SHP77 treated with DMSO at 0.1 percent for 48 hours (cell line): ENCODE results near the gene ADGRA1.
"Not testable (repeated sequence)": the region's sequence is repeated elsewhere in the genome, so short reads cannot be mapped to it uniquely, and the experiment has no call there.

Experiments
- DNase-seq: peaks from one replicate; lab custom pipeline; 2025; lab: John Stamatoyannopoulos, UW

Gene ADGRA1, protein sequence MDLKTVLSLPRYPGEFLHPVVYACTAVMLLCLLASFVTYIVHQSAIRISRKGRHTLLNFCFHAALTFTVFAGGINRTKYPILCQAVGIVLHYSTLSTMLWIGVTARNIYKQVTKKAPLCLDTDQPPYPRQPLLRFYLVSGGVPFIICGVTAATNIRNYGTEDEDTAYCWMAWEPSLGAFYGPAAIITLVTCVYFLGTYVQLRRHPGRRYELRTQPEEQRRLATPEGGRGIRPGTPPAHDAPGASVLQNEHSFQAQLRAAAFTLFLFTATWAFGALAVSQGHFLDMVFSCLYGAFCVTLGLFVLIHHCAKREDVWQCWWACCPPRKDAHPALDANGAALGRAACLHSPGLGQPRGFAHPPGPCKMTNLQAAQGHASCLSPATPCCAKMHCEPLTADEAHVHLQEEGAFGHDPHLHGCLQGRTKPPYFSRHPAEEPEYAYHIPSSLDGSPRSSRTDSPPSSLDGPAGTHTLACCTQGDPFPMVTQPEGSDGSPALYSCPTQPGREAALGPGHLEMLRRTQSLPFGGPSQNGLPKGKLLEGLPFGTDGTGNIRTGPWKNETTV

GRCh38 chr10:133087679-133088178 is at the start of gene ADGRA1:
TSS of gene ADGRA1 (plus strand) at chr10:133087924. CDS start at chr10:133088910, 986 bp downstream.
- no peak for DNase-seq

DNA sequence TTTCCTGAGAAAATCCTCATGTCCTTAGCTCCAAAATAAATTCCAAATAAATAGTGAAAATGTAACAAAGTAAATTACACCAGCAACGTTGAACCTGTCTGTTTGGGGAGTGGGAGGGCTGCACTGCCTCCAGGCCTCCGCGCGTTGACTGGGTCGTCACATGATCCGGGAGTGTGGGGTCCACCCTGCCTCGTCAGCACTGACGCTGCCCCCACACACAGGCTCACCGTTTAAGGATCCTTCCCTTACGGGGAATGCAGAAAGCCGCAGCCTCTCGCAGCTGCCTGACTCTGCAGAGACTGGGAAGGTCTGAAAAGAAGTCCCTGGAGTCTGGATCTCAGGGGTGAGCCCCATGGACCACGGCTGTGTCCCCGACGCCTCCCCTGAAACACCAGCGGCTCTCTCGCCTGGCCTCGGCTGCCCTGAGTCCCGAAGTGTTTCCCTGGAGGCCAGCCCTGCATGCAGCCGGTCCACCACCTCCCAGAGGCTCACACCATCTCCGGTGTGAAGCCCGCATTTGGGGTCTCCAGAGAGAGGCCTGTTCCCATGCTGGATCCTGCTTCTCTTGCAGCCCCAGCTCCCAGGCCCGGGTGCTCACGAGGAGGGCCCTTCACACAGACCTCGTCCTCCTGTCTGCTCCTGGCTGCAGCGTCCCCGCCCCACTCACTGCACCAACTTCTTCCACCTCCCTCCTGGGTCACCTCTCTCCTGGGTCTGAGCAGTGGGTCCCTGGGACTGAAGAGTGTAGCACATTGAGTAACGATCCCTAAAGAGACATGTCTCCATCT is 49.5 kb upstream of the ADGRA1 start:
- DNase-seq, result no peak

DNA sequence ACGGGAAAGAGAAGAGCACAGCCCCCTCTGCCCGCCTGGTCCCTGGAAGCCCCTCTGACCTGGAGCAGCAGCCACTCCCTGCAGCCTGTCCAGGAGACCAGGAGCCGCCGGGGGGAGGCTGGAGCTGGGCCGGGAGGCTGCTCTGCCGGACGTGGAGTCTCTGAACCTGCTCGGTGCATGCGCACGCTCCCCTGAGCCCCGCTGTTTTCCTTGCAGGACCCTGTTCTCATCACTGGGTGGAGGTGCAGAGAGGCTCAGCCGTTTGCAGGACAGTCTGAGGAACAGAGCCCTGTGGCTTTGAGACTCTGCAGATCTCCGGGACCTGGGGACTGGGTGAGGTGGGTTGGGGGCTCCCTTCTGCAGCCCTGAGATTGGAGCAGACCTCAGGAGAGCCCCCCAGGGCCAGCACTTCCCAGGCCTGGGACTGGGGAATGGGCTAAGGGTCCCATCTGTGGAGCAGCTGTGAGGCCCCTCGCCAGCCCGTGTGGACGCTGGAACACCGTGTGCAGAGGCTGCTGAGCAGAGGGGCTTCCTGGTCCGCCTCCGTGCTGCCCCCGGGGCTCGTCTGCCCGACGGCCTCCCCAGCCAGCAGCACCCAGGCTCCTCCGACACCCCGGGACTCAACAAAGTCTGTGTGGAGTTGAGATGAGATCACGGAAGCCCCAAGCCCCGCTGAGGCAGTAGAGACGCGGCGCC is 48.5 kb upstream of the ADGRA1 start:
- no peak for DNase-seq

DNA sequence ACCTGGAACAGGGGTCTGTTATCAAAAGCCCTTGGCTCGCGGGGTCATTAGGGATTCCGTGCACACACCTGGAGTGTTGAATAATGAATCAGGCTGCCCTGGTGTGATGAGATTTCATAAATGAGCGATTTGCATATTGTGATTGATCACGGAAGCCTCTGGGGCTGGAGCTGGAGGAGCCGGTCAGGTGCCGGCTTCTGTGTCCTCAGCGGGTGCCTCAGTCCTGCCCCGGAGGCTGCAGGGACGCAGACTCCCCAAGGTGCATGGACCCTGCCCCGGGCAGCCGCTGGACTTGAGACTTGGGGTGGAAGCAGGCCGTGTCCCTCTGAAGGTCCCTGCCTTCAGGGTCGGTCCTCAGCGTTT is 47.9 kb upstream of the ADGRA1 start:
- no peak for DNase-seq

DNA sequence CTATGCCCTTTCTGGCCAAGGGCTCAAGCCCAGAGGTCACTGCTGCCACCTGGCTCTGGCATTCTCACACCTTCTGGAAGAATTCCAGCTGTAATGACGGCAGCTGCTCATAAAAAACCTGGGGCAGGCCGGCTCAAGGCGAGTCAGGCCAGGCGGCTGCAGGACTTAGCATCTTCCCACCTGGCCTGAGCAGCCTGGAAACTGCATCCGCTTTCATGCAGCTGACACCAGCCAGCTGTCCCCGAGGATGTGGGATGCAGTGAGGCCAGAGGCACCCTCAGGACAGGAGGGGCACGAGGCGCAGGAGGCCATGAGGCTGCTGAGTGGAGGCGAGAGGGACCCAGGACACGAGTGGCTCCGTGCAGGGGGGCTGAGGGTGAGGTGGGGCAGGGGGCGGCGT is 47.5 kb upstream of the ADGRA1 start:
- no peak for DNase-seq

DNA sequence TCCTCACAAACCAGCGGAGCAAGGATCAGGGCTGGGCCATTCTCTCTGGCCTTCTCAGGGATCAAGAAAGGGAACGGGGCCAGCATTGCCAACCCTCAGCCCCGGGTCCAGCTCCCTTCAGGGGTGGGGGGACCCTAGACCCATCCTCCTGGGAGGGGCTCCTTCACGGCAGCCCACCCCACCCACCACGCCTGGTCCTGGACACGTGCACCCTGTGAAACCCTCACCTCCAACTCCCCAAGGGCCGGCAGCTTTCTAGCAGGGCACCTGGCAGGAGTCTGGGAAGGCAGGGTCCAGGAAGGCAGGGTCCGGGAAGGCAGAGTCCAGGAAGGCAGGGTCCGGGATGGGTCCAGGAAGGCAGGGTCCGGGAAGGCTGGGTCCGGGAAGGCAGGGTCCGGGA is 46.6 kb upstream of the ADGRA1 start:
- DNase-seq, result no peak

GRCh38 chr10:133042061-133042460 is 45.7 kb upstream of the ADGRA1 start:
- no peak for DNase-seq

DNA sequence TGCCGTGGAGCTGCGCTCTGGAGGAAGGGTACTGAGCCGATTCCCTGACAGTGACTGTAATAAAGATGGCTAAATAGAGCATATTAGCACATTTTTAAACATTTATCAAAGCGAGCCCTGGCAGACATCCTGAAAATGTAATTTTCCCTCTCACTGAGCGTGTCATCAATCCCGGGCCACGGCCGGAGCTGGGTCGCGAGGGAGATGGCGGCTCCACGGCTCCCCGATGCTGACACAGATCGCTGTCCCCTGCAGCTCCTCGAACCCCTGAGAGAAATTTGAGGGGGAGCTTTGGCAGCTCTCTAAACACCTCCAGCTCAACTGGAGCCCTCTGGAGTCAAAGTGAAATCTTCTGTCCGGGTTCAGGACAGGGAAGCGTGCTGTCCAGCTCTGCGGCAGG is 44.9 kb upstream of the ADGRA1 start:
- no peak for DNase-seq

DNA sequence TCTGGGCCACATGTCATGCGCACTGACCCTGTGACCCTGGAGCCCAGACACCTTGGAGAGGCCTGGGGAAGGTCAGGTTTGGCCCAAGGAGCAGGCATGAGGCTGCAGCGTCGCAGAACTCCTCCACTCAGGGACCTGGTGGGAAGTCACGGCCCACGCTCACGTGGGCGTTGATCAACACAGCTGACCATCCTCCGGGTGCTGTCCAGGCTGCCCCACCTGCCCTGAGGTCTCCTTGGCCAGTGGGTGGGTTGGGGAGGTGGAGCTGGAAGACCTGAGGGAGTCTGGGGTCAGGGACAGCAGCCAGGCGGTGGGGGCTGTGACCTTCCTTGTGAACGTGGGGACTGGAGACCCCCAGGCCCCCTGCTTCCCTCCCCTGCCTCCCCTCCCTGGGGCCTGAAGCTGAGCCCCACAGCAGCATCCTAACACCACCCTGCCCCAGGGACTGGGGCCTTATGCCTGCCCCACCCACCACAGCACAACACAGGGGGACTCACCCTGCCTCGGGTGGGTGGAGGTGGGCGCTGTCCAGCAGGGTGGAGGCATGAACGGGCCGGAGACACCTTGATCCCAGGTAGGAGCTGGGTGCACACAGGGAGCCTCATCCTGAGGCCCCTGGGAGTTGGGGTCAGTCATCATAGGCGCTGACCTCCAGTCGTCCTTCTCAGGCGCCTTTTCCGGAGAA is 44.0 kb upstream of the ADGRA1 start:
- no peak for DNase-seq

DNA sequence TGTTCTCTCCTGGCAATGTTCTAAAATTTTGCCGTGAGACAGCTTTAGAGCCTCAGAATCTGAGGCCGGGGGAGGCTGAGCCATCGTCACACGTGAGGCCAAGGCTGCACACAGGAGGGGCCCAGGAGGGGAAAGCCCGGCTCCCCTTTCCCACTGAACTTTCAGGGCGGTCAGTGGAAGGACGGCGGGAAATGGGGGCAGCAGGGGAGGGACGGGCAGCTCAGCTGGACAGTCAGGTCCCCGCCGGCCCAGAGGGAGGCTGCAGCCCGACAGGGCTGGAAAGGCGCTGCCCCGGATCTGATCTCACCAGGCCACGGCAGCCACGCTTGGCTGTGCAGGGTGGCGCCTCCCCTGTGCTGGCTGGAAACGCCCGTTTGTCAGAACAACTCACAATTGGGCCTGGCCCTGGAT is 43.3 kb upstream of the ADGRA1 start:
- no peak for DNase-seq

DNA sequence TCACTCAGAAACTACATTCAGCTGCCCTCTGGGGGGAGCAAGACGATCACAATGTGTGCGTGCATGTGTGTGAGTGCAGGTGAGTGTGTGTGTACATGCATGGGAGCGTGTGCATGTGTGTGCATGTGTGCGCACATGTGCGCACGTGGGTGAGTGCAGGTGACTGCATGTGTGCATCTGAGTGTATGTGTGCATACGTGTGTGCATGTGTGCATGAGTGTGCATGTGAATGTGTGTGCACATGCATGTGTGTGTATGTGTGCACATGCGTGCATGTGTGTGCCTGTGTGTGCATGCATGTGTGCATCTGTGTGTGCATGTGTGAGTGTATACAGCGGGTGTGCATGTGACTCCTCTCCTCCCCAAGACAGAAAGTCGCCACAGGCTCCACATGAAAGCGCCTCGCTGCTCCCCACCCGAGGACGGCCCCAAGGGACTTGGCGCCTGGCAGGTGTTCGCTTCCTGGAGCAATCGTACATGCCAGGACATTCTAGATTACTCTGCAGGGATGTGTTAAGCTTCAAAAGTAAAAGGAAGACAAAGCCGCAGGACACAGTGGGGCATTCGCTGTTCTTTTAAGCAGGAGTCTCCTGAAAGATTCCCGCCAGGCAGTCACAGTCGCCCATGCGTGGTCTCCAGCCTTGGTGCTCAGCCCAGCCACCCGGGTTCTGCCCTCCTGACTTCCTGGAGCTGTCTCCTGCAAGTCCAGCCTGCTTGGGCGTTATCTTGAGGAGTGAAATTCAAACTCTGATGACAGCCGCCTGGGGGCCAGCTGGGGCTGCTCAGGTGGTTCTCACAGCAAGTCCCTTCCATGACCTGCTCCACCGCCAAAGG is 42.0 kb upstream of the ADGRA1 start:
- DNase-seq, result no peak

DNA sequence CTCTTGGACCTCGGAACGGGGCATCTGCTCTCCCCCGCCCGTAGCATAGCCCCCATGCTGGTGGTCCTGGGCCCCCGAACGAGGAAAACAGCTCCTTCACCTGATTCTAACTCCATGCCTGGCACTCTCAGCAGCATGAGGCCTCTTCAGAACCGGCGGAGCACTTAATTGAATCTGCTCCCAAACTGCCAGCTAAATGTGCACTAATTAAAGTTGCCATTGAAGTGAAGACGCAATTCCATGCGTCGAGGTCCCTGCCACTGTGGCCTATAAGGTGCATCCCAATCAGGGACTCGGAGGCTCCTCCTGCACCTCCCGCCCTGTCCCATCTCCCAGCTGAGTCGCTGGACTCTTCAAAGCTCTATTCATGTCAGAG is 41.3 kb upstream of the ADGRA1 start:
- no peak for DNase-seq

GRCh38 chr10:133047526-133048123 is 40.1 kb upstream of the ADGRA1 start:
- no peak for DNase-seq

DNA sequence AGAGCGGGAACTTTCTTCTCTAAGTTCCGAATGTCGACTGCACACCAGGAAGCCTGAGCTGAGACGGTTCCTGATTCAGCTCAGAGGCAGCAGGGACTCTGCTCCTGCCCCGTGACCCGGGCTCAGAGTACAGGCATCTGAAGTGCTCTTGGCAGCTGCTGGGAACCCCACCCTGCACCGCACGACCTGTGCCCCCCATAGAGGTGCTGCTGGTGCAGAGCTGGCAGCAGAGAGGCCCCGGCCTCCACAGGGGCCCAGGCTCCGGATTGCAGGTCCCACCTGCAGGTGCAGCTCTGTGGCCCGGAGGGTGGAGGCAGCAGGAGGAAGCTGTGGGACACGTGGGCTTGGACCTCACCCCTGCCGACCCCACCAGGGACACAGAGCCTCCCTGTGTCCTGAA is 39.5 kb upstream of the ADGRA1 start:
- no peak for DNase-seq

- DNase-seq, result no peak
These were observed 38.8 kb upstream of the ADGRA1 start for GRCh38 chr10:133048926-133049325.

DNA sequence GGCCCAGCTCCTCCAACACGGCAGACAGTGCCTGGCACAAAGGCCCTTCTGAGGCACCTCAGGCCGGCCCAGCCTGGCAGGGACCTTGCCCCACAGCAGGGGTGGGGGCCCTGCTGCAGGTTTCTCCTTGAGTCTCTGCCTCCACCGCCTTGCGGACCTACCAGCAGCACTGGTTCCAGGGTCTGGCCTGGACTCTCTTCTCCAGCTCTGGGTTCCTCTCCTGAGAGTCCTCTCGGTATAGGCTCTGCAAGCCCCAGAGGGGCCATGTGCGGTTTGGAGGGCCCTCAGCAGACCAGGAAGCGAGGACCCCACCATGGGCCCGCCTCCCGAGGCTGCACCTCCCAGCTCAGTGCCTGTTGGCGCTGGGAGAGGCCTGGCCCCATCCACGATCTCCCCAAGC is 38.1 kb upstream of the ADGRA1 start:
- no peak for DNase-seq

DNA sequence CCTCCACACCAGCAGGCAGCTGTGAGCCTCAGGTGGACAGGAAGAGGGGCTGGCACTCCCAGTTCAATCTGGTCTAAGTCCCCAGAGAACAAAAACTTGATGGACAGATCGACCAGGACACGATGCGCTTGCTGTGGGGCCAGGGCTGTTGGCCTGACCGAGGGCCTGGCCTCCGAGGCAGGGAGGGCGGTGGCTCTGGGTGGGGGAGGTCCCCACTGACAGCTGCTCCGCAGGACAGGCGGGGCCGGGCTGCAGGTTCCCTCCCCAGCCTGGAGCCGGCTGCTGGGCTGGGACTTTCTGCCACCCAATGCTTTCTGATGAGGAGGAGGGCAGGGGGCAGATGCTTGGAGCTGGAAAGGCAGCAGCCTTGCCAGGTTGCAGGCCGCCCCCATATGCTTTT is 37.4 kb upstream of the ADGRA1 start:
- no peak for DNase-seq

DNA sequence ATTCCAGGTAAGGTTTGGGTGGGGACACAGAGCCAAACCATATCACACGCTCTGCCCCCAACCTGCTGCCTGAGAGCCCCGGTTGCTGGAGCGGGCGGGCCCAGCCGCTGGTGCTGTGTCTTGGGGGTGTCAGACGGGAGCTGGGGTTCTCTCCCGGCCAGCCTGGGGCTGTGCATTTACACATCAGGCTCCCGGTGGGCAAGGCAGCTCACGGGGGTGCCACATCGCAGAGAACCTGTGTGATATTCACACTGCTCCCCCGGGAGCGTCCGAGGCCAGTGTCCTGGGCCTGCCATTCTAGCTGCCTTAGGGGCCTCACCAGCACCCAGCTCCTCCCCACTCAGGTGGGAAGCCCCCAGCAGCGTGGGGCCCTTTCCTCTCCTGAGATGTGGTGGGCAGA is 35.6 kb upstream of the ADGRA1 start:
- no peak for DNase-seq

GRCh38 chr10:133053527-133054133 is 34.1 kb upstream of the ADGRA1 start:
- not testable (repeated sequence) for DNase-seq

DNA sequence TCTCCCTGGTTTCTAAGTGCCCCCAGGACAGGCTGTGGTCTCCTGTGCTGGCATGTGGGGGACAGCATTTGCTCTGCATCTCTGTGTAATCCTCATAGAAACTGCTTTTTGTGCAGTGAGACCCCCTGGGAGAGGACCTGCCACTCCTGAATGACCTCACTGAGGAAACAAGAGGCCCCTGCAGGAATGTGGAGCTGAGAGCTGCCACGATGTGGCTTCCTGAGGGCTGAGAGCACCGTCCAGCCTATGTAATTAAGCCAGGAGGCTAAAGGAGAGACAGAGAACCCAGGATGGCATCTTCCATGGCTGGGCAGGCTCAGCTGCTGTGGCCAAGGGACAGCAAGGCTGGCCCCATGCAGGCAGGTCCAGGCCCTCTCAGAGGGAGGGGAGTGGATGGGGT is 32.3 kb upstream of the ADGRA1 start:
- DNase-seq, result no peak
